HCT116 (cell line): ENCODE measurements around the gene SPAG6.
A peak's percentile ranks its signal among the peaks of the same experiment; 100 is the strongest.

ENCODE experiments used
- CTCF ChIP-seq, 3 experiments: fragments of 200-600 bp in 1 of 3; sonication (generic) in 1 of 3; IDR thresholded peaks in 2 of 3; conservative IDR thresholded peaks in 1 of 3; 2 replicates each; pipeline ENCODE4 v1.5.1; 2012 to 2017; ENCODE audit warnings: low read depth in 2 of 3, low read length in 2 of 3, antibody characterized with exemption in 1 of 3, borderline replicate concordance in 1 of 3, control low read depth in 1 of 3, mild to moderate bottlenecking in 1 of 3, mixed read lengths in 1 of 3, mixed run types in 1 of 3, moderate library complexity in 1 of 3; ENCODE audit not compliant: insufficient read depth in 1 of 3
- EZH2 ChIP-seq: fragments of 200-600 bp; sonication (generic); IDR thresholded peaks from 2 replicates; pipeline ENCODE4 v1.6.1; 2017; ENCODE audit warnings: antibody characterized with exemption, mixed run types
- JUND ChIP-seq: IDR thresholded peaks from 2 replicates; pipeline ENCODE4 v1.6.1; 2012
- POLR2A ChIP-seq: IDR thresholded peaks from 2 replicates; pipeline ENCODE4 v1.7.0; 2011; ENCODE audit warnings: borderline replicate concordance; ENCODE audit not compliant: insufficient read depth, insufficient read length; ENCODE audit errors: extremely low read depth

DNA sequence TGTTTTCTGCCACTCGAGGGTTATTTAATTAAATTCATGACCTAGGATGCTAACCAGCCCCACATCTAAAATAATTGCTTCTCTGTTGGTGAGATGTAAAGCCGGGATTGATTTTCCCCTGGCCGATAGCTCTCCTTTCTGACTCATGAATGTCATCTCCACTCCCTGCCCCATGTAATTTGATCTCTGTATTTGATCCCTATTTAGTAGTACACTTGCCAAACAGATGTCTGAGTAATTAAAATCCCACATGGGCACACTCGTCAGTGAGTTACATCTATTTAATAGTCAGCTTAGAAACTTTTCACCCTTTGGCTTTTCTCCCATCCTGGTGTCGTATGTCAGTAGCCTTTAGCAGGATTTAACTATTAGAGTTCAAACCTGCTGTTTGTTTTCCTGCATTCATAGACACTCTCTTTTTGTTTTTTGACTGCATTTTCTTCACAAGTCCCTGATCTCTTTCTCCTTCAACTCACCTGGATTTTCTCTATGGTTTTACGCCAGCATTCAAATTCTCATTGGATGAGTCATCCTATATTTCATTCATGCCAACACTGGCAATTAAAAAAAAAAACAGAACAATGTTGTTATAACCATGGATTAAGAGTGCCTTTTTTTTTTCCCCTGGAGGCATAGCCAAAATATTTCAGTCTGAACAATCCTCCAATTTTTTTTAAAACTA, 82.7 kb downstream of the SPAG6 start:
- TF ChIP-seq JUND (peak; percentile 52), CTCF (IDR thresholded peaks at IDR 0.05 in 2 of 3, conservative IDR thresholded peaks at IDR 0.05 in 1 of 3; ENCODE audit: borderline replicate concordance in 1 of 3, insufficient read depth in 1 of 3, low read depth in 2 of 3, low read length in 2 of 3) (no peak), POLR2A (no peak), EZH2 (no peak)
